ENCODE measurements around the gene COA8.

COA8 gene

DNA sequence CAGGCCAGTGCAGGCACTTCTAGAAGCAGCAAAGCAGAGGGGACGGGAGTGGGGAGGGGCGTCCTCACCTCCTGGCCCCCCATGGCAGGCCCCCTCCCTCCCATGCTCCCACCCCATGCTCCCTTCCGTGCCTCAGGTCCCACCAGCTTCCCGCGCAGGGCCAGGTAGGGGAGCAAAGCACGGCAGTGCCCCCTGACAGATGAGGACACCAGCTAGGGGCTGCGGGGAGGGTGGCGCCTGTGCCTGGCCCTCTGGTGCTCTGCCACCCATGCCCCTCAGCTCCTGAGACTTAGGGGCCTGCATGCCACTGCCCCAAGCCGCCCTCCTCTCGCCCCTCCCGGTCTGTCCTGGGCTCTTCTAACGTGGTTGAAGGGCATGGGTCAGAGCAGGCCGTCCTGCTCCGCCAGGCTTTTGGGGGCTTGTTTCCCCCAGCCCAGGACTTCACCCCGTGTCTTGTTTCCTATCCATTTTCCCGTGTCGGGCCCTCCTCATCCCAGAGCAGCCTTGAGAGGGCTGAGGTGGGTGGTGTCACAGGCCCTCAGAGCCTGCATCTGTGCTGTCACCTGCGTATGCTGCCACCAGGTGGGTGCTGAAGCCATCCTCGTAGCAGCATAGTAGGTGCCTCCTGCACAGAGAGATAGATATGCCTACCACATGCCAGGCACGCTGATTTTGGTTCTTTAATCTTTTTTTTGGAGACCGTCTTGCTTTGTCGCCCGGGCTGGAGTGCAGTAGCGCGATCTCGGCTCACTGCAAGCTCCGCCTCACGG, 23.5 kb upstream of the COA8 start:
- TF ChIP-seq, protein P1, sequence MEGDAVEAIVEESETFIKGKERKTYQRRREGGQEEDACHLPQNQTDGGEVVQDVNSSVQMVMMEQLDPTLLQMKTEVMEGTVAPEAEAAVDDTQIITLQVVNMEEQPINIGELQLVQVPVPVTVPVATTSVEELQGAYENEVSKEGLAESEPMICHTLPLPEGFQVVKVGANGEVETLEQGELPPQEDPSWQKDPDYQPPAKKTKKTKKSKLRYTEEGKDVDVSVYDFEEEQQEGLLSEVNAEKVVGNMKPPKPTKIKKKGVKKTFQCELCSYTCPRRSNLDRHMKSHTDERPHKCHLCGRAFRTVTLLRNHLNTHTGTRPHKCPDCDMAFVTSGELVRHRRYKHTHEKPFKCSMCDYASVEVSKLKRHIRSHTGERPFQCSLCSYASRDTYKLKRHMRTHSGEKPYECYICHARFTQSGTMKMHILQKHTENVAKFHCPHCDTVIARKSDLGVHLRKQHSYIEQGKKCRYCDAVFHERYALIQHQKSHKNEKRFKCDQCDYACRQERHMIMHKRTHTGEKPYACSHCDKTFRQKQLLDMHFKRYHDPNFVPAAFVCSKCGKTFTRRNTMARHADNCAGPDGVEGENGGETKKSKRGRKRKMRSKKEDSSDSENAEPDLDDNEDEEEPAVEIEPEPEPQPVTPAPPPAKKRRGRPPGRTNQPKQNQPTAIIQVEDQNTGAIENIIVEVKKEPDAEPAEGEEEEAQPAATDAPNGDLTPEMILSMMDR (conservative IDR thresholded peaks at IDR 0.05; ENCODE audit: control insufficient read depth, insufficient read depth, low read depth, low read length) = no peak
- no peak for DNase-seq (ENCODE audit: low read depth)
- no peak overlapping the region for H3K4me3 ChIP-seq (ENCODE audit: control insufficient read depth, low read depth, low read length)

DNA sequence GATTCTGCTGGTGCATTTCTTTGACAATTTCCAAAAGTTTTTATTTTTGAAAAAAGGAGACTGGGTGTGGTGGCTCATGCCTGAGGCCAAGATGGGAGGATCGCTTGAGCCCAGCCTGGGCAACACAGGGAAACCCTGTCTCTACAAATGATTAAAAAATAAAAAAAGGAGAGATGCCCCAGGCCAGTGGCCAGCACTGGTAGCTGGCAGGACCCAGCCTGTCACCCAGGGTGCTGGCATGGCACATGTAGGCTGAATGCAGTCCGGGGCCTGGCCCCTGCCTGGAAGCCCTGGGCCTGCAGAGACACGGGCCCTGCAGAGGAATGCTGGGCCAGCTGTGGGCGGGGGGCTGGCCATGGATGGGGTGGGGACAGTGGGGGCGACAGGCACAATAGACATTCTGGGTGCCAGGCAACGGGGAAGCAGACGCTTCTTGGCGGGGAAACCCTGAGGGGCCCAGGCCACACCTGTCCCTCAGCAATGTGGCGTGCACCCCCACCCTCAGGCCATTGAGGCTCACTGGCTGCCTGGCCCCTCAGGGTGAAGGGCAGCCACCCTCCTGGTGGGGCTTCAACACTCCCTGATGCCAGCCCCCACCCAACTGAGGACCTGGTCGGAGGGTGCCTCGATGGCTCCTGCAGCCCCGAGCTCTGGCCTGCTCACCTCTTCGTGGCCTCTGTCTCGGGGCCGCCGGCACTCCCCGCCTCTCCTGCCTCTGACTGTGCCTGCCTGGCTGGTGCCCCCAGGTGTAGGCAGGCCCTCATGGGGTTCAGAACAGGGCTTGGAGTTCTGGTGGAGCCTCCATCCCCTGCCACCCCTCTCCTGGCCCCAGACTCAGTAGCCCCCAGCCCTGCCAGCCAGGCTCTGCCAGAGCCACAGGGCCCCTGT, 21.7 kb upstream of the COA8 start:
- TF ChIP-seq, protein P1 (conservative IDR thresholded peaks at IDR 0.05; ENCODE audit: control insufficient read depth, insufficient read depth, low read depth, low read length) = no peak
- H3K4me3 ChIP-seq (ENCODE audit: control insufficient read depth, low read depth, low read length) = no peak overlapping the region
- DNase-seq (ENCODE audit: low read depth) = no peak

DNA sequence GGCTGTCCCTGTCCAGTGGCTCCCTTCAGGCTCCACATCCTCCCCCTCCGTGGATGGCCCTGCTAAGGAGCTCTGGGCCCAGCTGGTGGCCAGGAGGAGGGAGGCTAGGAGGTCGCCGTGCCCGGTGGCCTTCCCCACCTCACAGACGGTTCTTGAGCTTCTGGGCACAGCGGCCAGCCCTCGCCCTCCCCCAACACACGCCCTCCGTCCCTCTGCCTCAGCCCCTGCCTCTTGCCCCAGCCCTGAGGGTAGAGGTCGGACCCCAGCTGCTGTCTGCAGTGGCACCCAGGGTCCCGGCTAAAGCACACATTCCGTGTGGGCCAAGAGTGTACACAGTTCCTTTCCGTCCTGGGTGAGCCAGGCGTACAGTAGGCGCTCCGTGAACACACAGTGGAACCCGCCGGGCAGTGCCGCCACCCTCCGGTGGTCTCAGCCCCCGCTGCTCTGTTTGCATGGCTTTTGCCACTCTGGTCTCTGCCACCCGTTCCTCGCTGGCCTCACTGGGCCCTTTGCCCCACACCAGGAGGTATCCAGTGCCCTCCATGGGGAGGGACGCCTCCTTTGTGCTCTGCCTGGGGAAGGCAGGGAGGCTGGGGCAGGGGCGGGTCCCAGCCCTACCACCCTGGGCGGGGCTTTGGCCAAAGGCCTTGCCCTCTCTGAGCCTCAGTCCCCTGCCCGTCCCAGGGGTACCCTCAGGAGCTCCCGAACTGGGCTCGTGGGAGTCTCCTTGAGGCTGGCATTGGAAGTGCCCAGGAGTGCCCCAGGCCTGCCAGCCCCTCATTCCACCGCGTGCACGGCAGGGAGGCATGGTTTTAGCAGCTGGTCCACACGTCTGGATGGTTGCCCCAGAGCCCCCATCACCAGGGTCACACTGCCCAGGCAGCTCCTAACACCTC, 20.8 kb upstream of the COA8 start:
- TF ChIP-seq, protein P1 (conservative IDR thresholded peaks at IDR 0.05; ENCODE audit: control insufficient read depth, insufficient read depth, low read depth, low read length) = no peak
- DNase-seq (ENCODE audit: low read depth) = no peak
- H3K4me3 ChIP-seq (ENCODE audit: control insufficient read depth, low read depth, low read length) = no peak overlapping the region

DNA sequence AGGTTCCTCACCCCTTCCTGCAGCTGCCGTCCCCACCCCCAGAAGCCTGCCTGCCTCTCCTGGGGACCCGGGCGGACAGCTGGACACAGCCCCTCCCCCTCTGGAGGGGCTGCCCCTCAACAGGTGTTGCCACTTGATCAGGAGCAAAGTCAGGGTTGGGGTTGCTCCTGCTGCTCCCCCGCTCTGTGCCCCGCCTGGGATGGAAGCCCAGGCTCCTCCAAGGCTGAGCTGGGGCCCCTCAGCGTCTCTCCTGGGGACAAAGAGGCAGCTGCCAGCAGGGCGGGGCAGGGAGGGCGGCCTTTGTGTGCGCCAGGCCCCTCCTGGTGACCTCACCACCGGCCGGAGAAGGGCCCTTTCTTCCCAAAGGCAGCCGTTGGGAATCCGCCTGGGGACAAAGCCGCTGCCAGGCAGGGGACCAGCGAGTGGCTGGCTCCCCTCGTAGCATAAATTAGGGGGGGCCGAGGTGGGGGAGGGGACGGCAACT, 20.1 kb upstream of the COA8 start:
- TF ChIP-seq, protein P1 (conservative IDR thresholded peaks at IDR 0.05; ENCODE audit: control insufficient read depth, insufficient read depth, low read depth, low read length) = no peak
- DNase-seq (ENCODE audit: low read depth) = no peak
- no peak overlapping the region for H3K4me3 ChIP-seq (ENCODE audit: control insufficient read depth, low read depth, low read length)

- TF ChIP-seq, protein P1 (conservative IDR thresholded peaks at IDR 0.05; ENCODE audit: control insufficient read depth, insufficient read depth, low read depth, low read length) = no peak
- DNase-seq (ENCODE audit: low read depth) = no peak
- H3K4me3 ChIP-seq (ENCODE audit: control insufficient read depth, low read depth, low read length) = no peak overlapping the region
Measured at GRCh38 chr14:103543140-103543539, 19.6 kb upstream of the COA8 start.
